H1 (cell line): ENCODE measurements around the gene CNNM4. TPM values are rescaled to one million over a fixed set of nuclear protein-coding genes. Genes with fewer than 3 reads are reported as not detected.

ENCODE experiments used
- CTCF ChIA-PET: fragments of 300-600 bp; sonication (Branson Sonifier 250); formaldehyde crosslinking; loops from one replicate; lab custom pipeline; 2021; ENCODE audit not compliant: partially characterized antibody; lab: Charles Lee
- POLR2A ChIA-PET: fragments of 300-600 bp; sonication (Branson Sonifier 250); formaldehyde crosslinking; loops from one replicate; lab custom pipeline; 2021; ENCODE audit warnings: inconsistent platforms; ENCODE audit not compliant: partially characterized antibody; lab: Charles Lee
- DNase-seq, 2 experiments: peaks; one replicate each; pipeline versions ENCODE4 v3.0.0 to v3.0.0-alpha.2; 2010 to 2022; ENCODE audit warnings: low spot score in 2 of 2, low read depth in 1 of 2, mixed read lengths in 1 of 2
- FAIRE-seq: peaks from 2 replicates; lab custom pipeline; 2011; peaks lifted over from hg19 to GRCh38; lab: Jason Lieb, UNC
- H2AFZ ChIP-seq: 2 replicates; pipeline ENCODE4 v1.8.1; 2012; ENCODE audit warnings: low read length, inconsistent platforms
- H2AK5ac ChIP-seq: 2 replicates; pipeline ENCODE4 v1.6.1; 2013; ENCODE audit warnings: low read depth, low read length
- H2BK120ac ChIP-seq: replicated peaks from 2 replicates; pipeline ENCODE3; 2013; ENCODE audit warnings: low read depth, low read length, inconsistent platforms
- H2BK12ac ChIP-seq: 2 replicates; pipeline ENCODE4 v1.6.1; 2013; ENCODE audit warnings: low read depth, low read length
- H2BK15ac ChIP-seq: 2 replicates; pipeline ENCODE4 v1.6.1; 2013; ENCODE audit warnings: low read length
- H2BK20ac ChIP-seq: 2 replicates; pipeline ENCODE4 v1.6.1; 2013; ENCODE audit warnings: low read length
- H2BK5ac ChIP-seq: 2 replicates; pipeline ENCODE4 v1.6.1; 2013; ENCODE audit warnings: low read depth, low read length
- H3K14ac ChIP-seq: 2 replicates; pipeline ENCODE4 v1.6.1; 2013; ENCODE audit warnings: inconsistent platforms; ENCODE audit not compliant: insufficient read length
- H3K18ac ChIP-seq: 2 replicates; pipeline ENCODE4 v1.6.1; 2013; ENCODE audit warnings: low read length; ENCODE audit errors: extremely low read depth
- H3K23ac ChIP-seq: 2 replicates; pipeline ENCODE4 v1.6.1; 2013; ENCODE audit warnings: inconsistent platforms; ENCODE audit not compliant: insufficient read length
- H3K23me2 ChIP-seq: 2 replicates; pipeline ENCODE4 v1.6.1; 2013; ENCODE audit warnings: low read depth, low read length
- H3K27ac ChIP-seq: 2 replicates; pipeline ENCODE4 v1.6.1; 2011; ENCODE audit warnings: low read depth, low read length, inconsistent platforms
- H3K27me3 ChIP-seq, 4 experiments: replicated peaks in 1 of 4; 1 replicate in 1 of 4; 2 replicates in 3 of 4; pipeline versions ENCODE4 v1.6.1 to v1.8.1; 2011 to 2013; ENCODE audit warnings: low read length in 3 of 4, mild to moderate bottlenecking in 3 of 4, inconsistent platforms in 2 of 4, mixed read lengths in 2 of 4, moderate library complexity in 1 of 4; ENCODE audit not compliant: control insufficient read depth in 3 of 4, insufficient read depth in 3 of 4; ENCODE audit errors: extremely low read depth in 1 of 4
- H3K36me3 ChIP-seq, 4 experiments: 2 replicates each; pipeline versions ENCODE4 v1.6.1 to v1.8.1; 2011 to 2013; ENCODE audit warnings: mild to moderate bottlenecking in 4 of 4, low read length in 3 of 4, moderate library complexity in 2 of 4, control low read depth in 1 of 4, inconsistent platforms in 1 of 4; ENCODE audit not compliant: insufficient read depth in 4 of 4, control insufficient read depth in 2 of 4
- H3K4ac ChIP-seq: replicated peaks from 2 replicates; pipeline ENCODE3; 2013; ENCODE audit warnings: low read length, low read depth, mixed read lengths, inconsistent platforms; ENCODE audit not compliant: insufficient read length
- H3K4me1 ChIP-seq, 4 experiments: replicated peaks in 1 of 4; 1 replicate in 1 of 4; 2 replicates in 3 of 4; pipeline versions ENCODE4 v1.6.1 to v1.8.1; 2011 to 2013; ENCODE audit warnings: low read length in 3 of 4, inconsistent platforms in 2 of 4, mixed read lengths in 1 of 4; ENCODE audit not compliant: insufficient read depth in 4 of 4, control insufficient read depth in 3 of 4
- H3K4me2 ChIP-seq, 2 experiments: 2 replicates each; pipeline versions ENCODE4 v1.6.1 to v1.8.1; 2011 to 2013; ENCODE audit warnings: low read depth in 2 of 2, low read length in 2 of 2, control low read depth in 1 of 2, inconsistent platforms in 1 of 2, mild to moderate bottlenecking in 1 of 2; ENCODE audit not compliant: insufficient read depth in 1 of 2
- H3K4me3 ChIP-seq, 4 experiments: fragments of 200-600, 300-600 bp in 1 of 4; sonication (generic), shearing (Covaris generic), sonication (Bioruptor Twin) in 1 of 4; 2 replicates each; pipeline versions ENCODE4 v1.5.1 to v1.8.1; 2011 to 2016; ENCODE audit warnings: low read length in 4 of 4, low read depth in 3 of 4, control low read depth in 2 of 4, inconsistent platforms in 2 of 4, mild to moderate bottlenecking in 2 of 4, mixed read lengths in 1 of 4, moderate library complexity in 1 of 4; ENCODE audit not compliant: insufficient read depth in 2 of 4; ENCODE audit errors: extremely low read depth in 1 of 4
- H3K56ac ChIP-seq: replicated peaks from 2 replicates; pipeline ENCODE3; 2013; ENCODE audit warnings: low read depth, mild to moderate bottlenecking, mixed read lengths, low read length, inconsistent platforms; ENCODE audit not compliant: insufficient read length
- H3K79me1 ChIP-seq: 2 replicates; pipeline ENCODE4 v1.6.1; 2013; ENCODE audit warnings: low read depth, low read length, control low read depth
- H3K79me2 ChIP-seq, 2 experiments: 2 replicates each; pipeline versions ENCODE4 v1.6.1 to v1.8.1; 2012 to 2013; ENCODE audit warnings: low read length in 2 of 2, mild to moderate bottlenecking in 2 of 2, inconsistent platforms in 1 of 2; ENCODE audit not compliant: insufficient read depth in 2 of 2, control insufficient read depth in 1 of 2
- H3K9ac ChIP-seq, 4 experiments: replicated peaks in 1 of 4; 1 replicate in 1 of 4; 2 replicates in 3 of 4; pipeline versions ENCODE4 v1.6.1 to v1.8.1; 2011 to 2013; ENCODE audit warnings: low read depth in 3 of 4, low read length in 3 of 4, control low read depth in 2 of 4, mild to moderate bottlenecking in 2 of 4, moderate library complexity in 2 of 4, inconsistent platforms in 1 of 4; ENCODE audit errors: extremely low read depth in 1 of 4
- H3K9me3 ChIP-seq, 2 experiments: 2 replicates each; pipeline versions ENCODE4 v1.6.1 to v1.8.1; 2012 to 2013; ENCODE audit warnings: mild to moderate bottlenecking in 2 of 2, moderate library complexity in 2 of 2, control low read depth in 1 of 2, inconsistent platforms in 1 of 2, low read depth in 1 of 2, low read length in 1 of 2, mixed read lengths in 1 of 2; ENCODE audit not compliant: insufficient read depth in 2 of 2
- H4K20me1 ChIP-seq, 2 experiments: replicated peaks in 1 of 2; 2 replicates each; pipeline versions ENCODE3 to v1.8.1; 2011 to 2013; ENCODE audit warnings: inconsistent platforms in 2 of 2, low read length in 2 of 2, mild to moderate bottlenecking in 1 of 2; ENCODE audit not compliant: insufficient read depth in 2 of 2, control insufficient read depth in 1 of 2
- H4K5ac ChIP-seq: 2 replicates; pipeline ENCODE4 v1.6.1; 2013; ENCODE audit warnings: low read length, low read depth, mixed read lengths, inconsistent platforms; ENCODE audit not compliant: insufficient read length
- H4K8ac ChIP-seq: 2 replicates; pipeline ENCODE4 v1.8.0; 2013; ENCODE audit warnings: mild to moderate bottlenecking, moderate library complexity, low read length, inconsistent platforms; ENCODE audit not compliant: insufficient read depth; ENCODE audit errors: extremely low read depth
- H4K91ac ChIP-seq: replicated peaks from 2 replicates; pipeline ENCODE3; 2013; ENCODE audit warnings: low read length, mixed read lengths, inconsistent platforms; ENCODE audit not compliant: insufficient read length
- CBX5 ChIP-seq: fragments of 300-800, 300-1000 bp; sonication (generic); IDR thresholded peaks from 2 replicates; pipeline ENCODE4 v1.7.1; 2016; ENCODE audit warnings: antibody characterized with exemption, low read length, low read depth
- CHD2 ChIP-seq: IDR thresholded peaks from 2 replicates; pipeline ENCODE4 v1.6.1; 2012; ENCODE audit warnings: low read length, improper control_type of control experiment
- CTBP2 ChIP-seq: IDR thresholded peaks from 2 replicates; pipeline ENCODE4 v1.7.0; 2011; ENCODE audit warnings: borderline replicate concordance, mild to moderate bottlenecking, moderate library complexity, mixed read lengths, low read length; ENCODE audit not compliant: insufficient read depth, insufficient read length
- JUN ChIP-seq: IDR thresholded peaks from 2 replicates; pipeline ENCODE4 v1.6.1; 2011; ENCODE audit warnings: low read depth, mild to moderate bottlenecking, improper control_type of control experiment, low read length
- JUND ChIP-seq: IDR thresholded peaks from 2 replicates; pipeline ENCODE4 v1.6.1; 2011; ENCODE audit warnings: mild to moderate bottlenecking, improper control_type of control experiment, low read length
- KDM4A ChIP-seq: IDR thresholded peaks from one replicate; pipeline ENCODE4 v1.7.1; 2012; ENCODE audit warnings: low read depth, mild to moderate bottlenecking, moderate library complexity, low read length, inconsistent platforms; ENCODE audit not compliant: severe bottlenecking
- POLR2A ChIP-seq, 2 experiments: IDR thresholded peaks; 1 replicate in 1 of 2; 2 replicates in 1 of 2; pipeline ENCODE4 v1.6.1; 2011; ENCODE audit warnings: low read depth in 2 of 2, low read length in 2 of 2, mild to moderate bottlenecking in 2 of 2; ENCODE audit errors: control extremely low read depth in 1 of 2
- POLR2AphosphoS5 ChIP-seq: IDR thresholded peaks from 2 replicates; pipeline ENCODE4 v1.6.1; 2011; ENCODE audit warnings: low read depth, low read length
- RAD21 ChIP-seq, 2 experiments: IDR thresholded peaks in 1 of 2; conservative IDR thresholded peaks in 1 of 2; 2 replicates each; pipeline ENCODE4 v1.6.1; 2011; ENCODE audit warnings: low read depth in 2 of 2, low read length in 2 of 2, improper control_type of control experiment in 1 of 2, inconsistent platforms in 1 of 2, mild to moderate bottlenecking in 1 of 2, moderate library complexity in 1 of 2
- RFX5 ChIP-seq: IDR thresholded peaks from 2 replicates; pipeline ENCODE4 v1.6.1; 2011; ENCODE audit warnings: low read depth, low read length, improper control_type of control experiment, borderline replicate concordance
- SP1 ChIP-seq: IDR thresholded peaks from 2 replicates; pipeline ENCODE4 v1.6.1; 2011; ENCODE audit warnings: low read depth, low read length
- SP4 ChIP-seq: IDR thresholded peaks from 2 replicates; pipeline ENCODE4 v1.6.1; 2012; ENCODE audit warnings: low read length, inconsistent platforms
- YY1 ChIP-seq: IDR thresholded peaks from 2 replicates; pipeline ENCODE4 v1.6.1; 2011; ENCODE audit warnings: low read depth, mild to moderate bottlenecking, low read length
- WGBS, 2 experiments: shearing (Covaris generic) in 1 of 2; methylation state at CpG; one replicate each; pipeline versions ENCODE4 v1.1.6 to v1.1.7; 2013 to 2015; ENCODE audit warnings: low lambda C conversion rate in 2 of 2, mixed read lengths in 2 of 2, inconsistent platforms in 1 of 2, low coverage in 1 of 2, missing lambda C conversion rate in 1 of 2; ENCODE audit not compliant: insufficient replicate concordance in 2 of 2, insufficient coverage in 1 of 2, insufficient read length in 1 of 2; ENCODE audit errors: extremely low coverage in 1 of 2, missing lambda C conversion rate in 1 of 2; 5-methylcytosine and 5-hydroxymethylcytosine counted together
- polyA plus RNA-seq, 7 experiments: library from polyadenylated mRNA; depleted of rRNA in 3 of 7; stranded (reverse) in 5 of 7; unstranded in 2 of 7; fragments of >200 nt in 5 of 7; fragments of 200-250 nt in 2 of 7; gene quantifications; 1 replicate in 5 of 7; 2 replicates in 1 of 7; 4 replicates in 1 of 7; pipeline versions ENCODE4 v1.2.1 to v1.2.3, GENCODE V29; 2011 to 2013; ENCODE audit warnings: missing spikeins in 2 of 7, mixed read lengths in 2 of 7
- total RNA-seq: library from RNA; stranded (reverse); fragmentation: NEBNext Ultra II Directional; extraction: Animal tissue kit (Norgen Biotek cat#: 25700); gene quantifications from 2 replicates; pipeline ENCODE4 v1.2.1, GENCODE V29; 2021

CNNM4 gene
- total and polyA plus RNA-seq, 2 of the 8 experiments (the other 6 are each of a cell fraction or from before 2014, with no cell fraction given) = 10.3 to 11.0 TPM

DNA sequence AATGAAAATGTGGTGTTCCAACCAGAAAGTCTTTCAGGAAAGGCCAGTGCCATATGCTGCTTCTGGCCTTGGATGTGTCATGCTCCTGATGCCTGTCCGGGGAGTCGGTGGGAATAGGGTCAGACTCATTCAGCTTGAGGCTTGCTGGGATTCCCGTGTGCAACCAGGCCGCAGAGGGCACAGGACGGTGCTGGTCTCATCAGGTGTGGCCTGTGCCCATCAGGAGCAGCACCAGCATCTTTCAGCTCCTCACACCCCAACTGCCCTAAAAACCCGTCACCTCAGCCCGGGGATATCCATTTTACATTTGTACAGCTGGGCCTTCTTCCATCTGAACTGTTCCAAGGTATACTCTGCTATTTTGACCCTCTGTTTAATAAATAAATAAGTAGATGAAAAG, 42.0 kb downstream of the CNNM4 start:
- no peak overlapping the region for H2BK5ac ChIP-seq
- peaks cover 0 to 6% (median 5%) of the 10 kb centered on the region in 4 experiments; a peak in 3 of 8 replicates for H3K36me3 ChIP-seq
- no peaks in the 10 kb centered on the region for H3K79me2 ChIP-seq
- FAIRE-seq = no peak
- H3K4me2 ChIP-seq = no peak overlapping the region
- no peaks in the 10 kb centered on the region; a peak in 2 of 7 replicates for H3K4me1 ChIP-seq
- H2BK15ac ChIP-seq = no peak overlapping the region
- H4K5ac ChIP-seq = no peak overlapping the region
- H2AFZ ChIP-seq = no peak overlapping the region
- no peak overlapping the region for H2BK12ac ChIP-seq
- TF ChIP-seq JUN = no peak
- no peak for TF ChIP-seq JUND
- TF ChIP-seq RAD21 (IDR thresholded peaks at IDR 0.05 in 1 of 2, conservative IDR thresholded peaks at IDR 0.05 in 1 of 2; ENCODE audit: low read depth in 2 of 2, low read length in 2 of 2) = no peak
- TF ChIP-seq SP4 = no peak
- no peak for TF ChIP-seq RFX5
- TF ChIP-seq POLR2AphosphoS5 = no peak
- TF ChIP-seq KDM4A = no peak
- no peak for TF ChIP-seq SP1
- TF ChIP-seq CBX5 = no peak
- no peak for TF ChIP-seq YY1
- TF ChIP-seq CTBP2 = no peak
- no peak for TF ChIP-seq CHD2
- no peak for TF ChIP-seq POLR2A (IDR thresholded peaks at IDR 0.05; ENCODE audit: control extremely low read depth in 1 of 2, low read depth in 2 of 2, low read length in 2 of 2)
- no peak overlapping the region for H4K8ac ChIP-seq
- 89% methylated on average over 7 of the region's 7 CpGs; no CpG with 5 or more reads in 1 of the 2 experiments for WGBS, 2 experiments
- no peak overlapping the region for H3K14ac ChIP-seq
- H2BK20ac ChIP-seq = no peak overlapping the region
- no peak overlapping the region for H2BK120ac ChIP-seq
- no peak overlapping the region for H3K23ac ChIP-seq
- H4K20me1 ChIP-seq = peaks cover 0 to 5% of the 10 kb centered on the region in 2 experiments
- H3K18ac ChIP-seq = no peak overlapping the region
- H2AK5ac ChIP-seq = no peak overlapping the region
- no peaks in the 10 kb centered on the region for H3K27me3 ChIP-seq
- no peak overlapping the region for H3K9ac ChIP-seq
- CTCF ChIA-PET = interaction anchor here (0.8 to 1.2 kb wide), 4 partner anchors 34 to 294 kb away, joined by 3 read pairs; no protein-coding TSS in a partner anchor
- H3K79me1 ChIP-seq = no peaks in the 10 kb centered on the region
- no peak overlapping the region for H3K27ac ChIP-seq
- H3K9me3 ChIP-seq = no peaks in the 10 kb centered on the region
- H3K4ac ChIP-seq = no peak overlapping the region
- no peak overlapping the region for H3K4me3 ChIP-seq
- peaks cover 7% of the 10 kb centered on the region; the same call in 1 of the 2 replicates for H3K23me2 ChIP-seq
- H3K56ac ChIP-seq = no peak overlapping the region
- no peak overlapping the region for H4K91ac ChIP-seq
- no peak for DNase-seq
- POLR2A ChIA-PET = no interaction called here
